ENCODE results near the gene KCTD15.

DNA sequence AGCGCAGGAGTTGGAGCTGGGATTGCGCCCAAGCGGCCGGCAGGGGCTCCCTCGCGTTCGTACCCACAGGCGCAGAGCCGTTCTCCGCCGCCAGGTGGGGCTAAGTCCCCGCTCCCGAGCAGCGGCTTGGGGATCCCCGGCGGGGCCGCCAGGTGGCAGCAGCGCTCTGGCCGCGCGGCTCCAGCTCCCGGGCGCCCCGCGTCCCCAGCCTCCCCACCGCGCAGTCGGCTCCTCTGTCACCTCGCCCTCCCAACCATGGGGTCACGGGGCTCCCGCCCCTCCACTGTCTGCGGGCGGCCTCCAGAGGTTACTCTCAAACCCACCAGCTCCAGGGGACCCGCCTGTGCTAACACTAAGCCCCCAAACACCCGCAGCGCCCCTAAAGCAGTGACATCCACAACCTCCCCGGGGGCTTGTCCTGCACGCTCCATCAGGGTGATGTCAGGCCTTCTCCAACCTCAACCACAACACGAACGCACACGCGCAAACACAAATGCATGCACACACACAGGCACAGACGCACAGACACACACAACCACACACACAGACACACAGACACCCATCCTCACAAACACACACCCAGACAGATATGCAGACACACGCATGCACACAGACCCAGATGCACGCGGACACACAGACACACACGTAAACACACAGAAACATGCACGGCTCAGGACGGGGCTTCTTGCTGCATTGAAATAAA, 18.4 kb upstream of the KCTD15 start:
- TF ChIP-seq, protein P1, sequence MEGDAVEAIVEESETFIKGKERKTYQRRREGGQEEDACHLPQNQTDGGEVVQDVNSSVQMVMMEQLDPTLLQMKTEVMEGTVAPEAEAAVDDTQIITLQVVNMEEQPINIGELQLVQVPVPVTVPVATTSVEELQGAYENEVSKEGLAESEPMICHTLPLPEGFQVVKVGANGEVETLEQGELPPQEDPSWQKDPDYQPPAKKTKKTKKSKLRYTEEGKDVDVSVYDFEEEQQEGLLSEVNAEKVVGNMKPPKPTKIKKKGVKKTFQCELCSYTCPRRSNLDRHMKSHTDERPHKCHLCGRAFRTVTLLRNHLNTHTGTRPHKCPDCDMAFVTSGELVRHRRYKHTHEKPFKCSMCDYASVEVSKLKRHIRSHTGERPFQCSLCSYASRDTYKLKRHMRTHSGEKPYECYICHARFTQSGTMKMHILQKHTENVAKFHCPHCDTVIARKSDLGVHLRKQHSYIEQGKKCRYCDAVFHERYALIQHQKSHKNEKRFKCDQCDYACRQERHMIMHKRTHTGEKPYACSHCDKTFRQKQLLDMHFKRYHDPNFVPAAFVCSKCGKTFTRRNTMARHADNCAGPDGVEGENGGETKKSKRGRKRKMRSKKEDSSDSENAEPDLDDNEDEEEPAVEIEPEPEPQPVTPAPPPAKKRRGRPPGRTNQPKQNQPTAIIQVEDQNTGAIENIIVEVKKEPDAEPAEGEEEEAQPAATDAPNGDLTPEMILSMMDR (conservative IDR thresholded peaks at IDR 0.05) = peak; percentile 100
- no peak for TF ChIP-seq ZFX (IDR thresholded peaks at IDR 0.05)

All from C4-2B (cell line).